IMR-90 (cell line): ENCODE results near the gene CDH22. TPM values are rescaled to one million over a fixed set of nuclear protein-coding genes. Genes with fewer than 3 reads are reported as not detected.

Source experiments
- ATAC-seq: fragments of 200-7000 bp; cut with Tn5 transposase; 2 replicates; pipeline ENCODE4 v1.9.1; 2020; ENCODE audit warnings: low read depth, mild to moderate bottlenecking, moderate library complexity
- BruUV-seq: library from RNA; stranded (reverse); fragments of 400-500 nt; replicated peaks from 2 replicates; lab custom pipeline; 2021; lab: Mats Ljungman, UMichigan
- CTCF ChIA-PET: fragments of 300-600 bp; formaldehyde crosslinking; extraction: SDS; loops from one replicate; lab custom pipeline; 2021; ENCODE audit warnings: antibody characterized with exemption; lab: Yijun Ruan, JAX
- POLR2A ChIA-PET: fragments of 300-600 bp; sonication (Branson Sonifier 250); formaldehyde crosslinking; loops from one replicate; lab custom pipeline; 2022; ENCODE audit warnings: antibody characterized with exemption; ENCODE audit not compliant: unreplicated experiment; lab: Charles Lee
- DNase-seq: peaks from one replicate; pipeline ENCODE4 v3.0.0; 2013
- H2AFZ ChIP-seq: replicated peaks from 2 replicates; pipeline ENCODE3; 2013; ENCODE audit warnings: low read length, mild to moderate bottlenecking; ENCODE audit not compliant: poor library complexity
- H2AK5ac ChIP-seq: 2 replicates; pipeline ENCODE4 v1.6.1; 2013; ENCODE audit warnings: low read depth, low read length, inconsistent platforms
- H2AK9ac ChIP-seq: replicated peaks from 2 replicates; pipeline ENCODE3; 2013; ENCODE audit warnings: mild to moderate bottlenecking, low read depth, low read length, moderate library complexity; ENCODE audit not compliant: poor library complexity
- H2BK120ac ChIP-seq: 2 replicates; pipeline ENCODE4 v1.6.1; 2013; ENCODE audit warnings: low read depth, low read length, inconsistent platforms
- H2BK15ac ChIP-seq: 3 replicates; pipeline ENCODE4 v1.6.1; 2013; ENCODE audit warnings: low read depth, low read length, inconsistent platforms
- H2BK20ac ChIP-seq: 2 replicates; pipeline ENCODE4 v1.6.1; 2013; ENCODE audit warnings: low read depth, mild to moderate bottlenecking, inconsistent platforms, low read length, moderate library complexity
- H2BK5ac ChIP-seq: 2 replicates; pipeline ENCODE4 v1.6.1; 2013; ENCODE audit warnings: mild to moderate bottlenecking, low read depth, low read length, inconsistent platforms; ENCODE audit not compliant: poor library complexity, severe bottlenecking
- H3K14ac ChIP-seq: replicated peaks from 2 replicates; pipeline ENCODE4 v1.6.1; 2013; ENCODE audit warnings: low read depth, low read length, inconsistent platforms
- H3K18ac ChIP-seq: 2 replicates; pipeline ENCODE4 v1.6.1; 2013; ENCODE audit warnings: low read depth, low read length, control low read depth
- H3K23ac ChIP-seq: 2 replicates; pipeline ENCODE4 v1.6.1; 2013; ENCODE audit warnings: low read depth, low read length, inconsistent platforms
- H3K27ac ChIP-seq: 2 replicates; pipeline ENCODE4 v1.5.1; 2013; ENCODE audit warnings: mild to moderate bottlenecking, control low read depth, low read length; ENCODE audit not compliant: insufficient read depth
- H3K27me3 ChIP-seq: 2 replicates; pipeline ENCODE4 v1.6.1; 2013; ENCODE audit warnings: low read length; ENCODE audit not compliant: control insufficient read depth, insufficient read depth
- H3K36me3 ChIP-seq: 2 replicates; pipeline ENCODE4 v1.6.1; 2013; ENCODE audit warnings: low read length, mixed read lengths; ENCODE audit not compliant: control insufficient read depth, insufficient read depth
- H3K4ac ChIP-seq: 2 replicates; pipeline ENCODE4 v1.6.1; 2013; ENCODE audit warnings: low read depth, low read length, inconsistent platforms
- H3K4me1 ChIP-seq: 2 replicates; pipeline ENCODE4 v1.6.1; 2013; ENCODE audit warnings: low read length, mixed read lengths; ENCODE audit not compliant: control insufficient read depth, insufficient read depth
- H3K4me2 ChIP-seq: 2 replicates; pipeline ENCODE4 v1.6.1; 2013; ENCODE audit warnings: low read depth, mild to moderate bottlenecking, control low read depth, low read length, moderate library complexity
- H3K4me3 ChIP-seq: 2 replicates; pipeline ENCODE4 v1.5.1; 2013; ENCODE audit warnings: low read depth, mild to moderate bottlenecking, control low read depth, low read length, moderate library complexity; ENCODE audit not compliant: insufficient read depth
- H3K56ac ChIP-seq: 2 replicates; pipeline ENCODE4 v1.6.1; 2013; ENCODE audit warnings: low read length, inconsistent platforms; ENCODE audit not compliant: insufficient read depth; ENCODE audit errors: extremely low read depth
- H3K79me1 ChIP-seq, 2 experiments: 2 replicates each; pipeline ENCODE4 v1.6.1; 2013; ENCODE audit warnings: low read length in 2 of 2, inconsistent platforms in 1 of 2, low read depth in 1 of 2
- H3K9ac ChIP-seq: 2 replicates; pipeline ENCODE4 v1.6.1; 2013; ENCODE audit warnings: low read depth, low read length, control low read depth
- H3K9me1 ChIP-seq: 2 replicates; pipeline ENCODE4 v1.6.1; 2013; ENCODE audit warnings: low read length, inconsistent platforms; ENCODE audit not compliant: insufficient read depth
- H3K9me3 ChIP-seq: 2 replicates; pipeline ENCODE4 v1.6.1; 2013; ENCODE audit warnings: low read length; ENCODE audit not compliant: control insufficient read depth, insufficient read depth
- H4K20me1 ChIP-seq: 2 replicates; pipeline ENCODE4 v1.6.1; 2013; ENCODE audit warnings: low read length, inconsistent platforms; ENCODE audit not compliant: insufficient read depth
- H4K5ac ChIP-seq: 2 replicates; pipeline ENCODE4 v1.6.1; 2013; ENCODE audit warnings: mild to moderate bottlenecking, low read depth, low read length, control low read depth
- H4K8ac ChIP-seq, 2 experiments: 2 replicates each; pipeline ENCODE4 v1.6.1; 2013; ENCODE audit warnings: low read depth in 2 of 2, low read length in 2 of 2, control low read depth in 1 of 2, inconsistent platforms in 1 of 2
- H4K91ac ChIP-seq: 2 replicates; pipeline ENCODE4 v1.6.1; 2013; ENCODE audit warnings: low read depth, low read length, inconsistent platforms; ENCODE audit not compliant: insufficient read depth
- BHLHE40 ChIP-seq: fragments of 150-350 bp; IDR thresholded peaks from 2 replicates; pipeline ENCODE4 v1.6.1; 2016; ENCODE audit warnings: mild to moderate bottlenecking, low read depth, low read length
- CEBPB ChIP-seq: IDR thresholded peaks from 2 replicates; pipeline ENCODE4 v1.6.1; 2012; ENCODE audit warnings: low read depth, low read length, improper control_type of control experiment
- CHD1 ChIP-seq: IDR thresholded peaks from 2 replicates; pipeline ENCODE4 v1.6.1; 2012; ENCODE audit warnings: low read depth, low read length, improper control_type of control experiment
- FOS ChIP-seq: fragments of 150-350 bp; IDR thresholded peaks from 2 replicates; pipeline ENCODE4 v1.6.1; 2016; ENCODE audit warnings: low read depth, low read length
- MAFK ChIP-seq: IDR thresholded peaks from 2 replicates; pipeline ENCODE4 v1.6.1; 2012; ENCODE audit warnings: low read depth, low read length, improper control_type of control experiment
- MAZ ChIP-seq: IDR thresholded peaks from 2 replicates; pipeline ENCODE4 v1.6.1; 2012; ENCODE audit warnings: low read depth, mild to moderate bottlenecking, low read length, improper control_type of control experiment, moderate library complexity, borderline replicate concordance
- MXI1 ChIP-seq: IDR thresholded peaks from 2 replicates; pipeline ENCODE4 v1.6.1; 2012; ENCODE audit warnings: low read depth, mild to moderate bottlenecking, low read length, moderate library complexity, borderline replicate concordance
- NFE2L2 ChIP-seq: fragments of 150-350 bp; IDR thresholded peaks from 2 replicates; pipeline ENCODE4 v1.6.1; 2016; ENCODE audit warnings: low read depth, mild to moderate bottlenecking, low read length
- POLR2A ChIP-seq: IDR thresholded peaks from 2 replicates; pipeline ENCODE4 v1.6.1; 2012; ENCODE audit warnings: mild to moderate bottlenecking, low read depth, low read length
- RAD21 ChIP-seq: IDR thresholded peaks from 2 replicates; pipeline ENCODE4 v1.6.1; 2012; ENCODE audit warnings: low read length, improper control_type of control experiment
- RCOR1 ChIP-seq: IDR thresholded peaks from 2 replicates; pipeline ENCODE4 v1.6.1; 2012; ENCODE audit warnings: mild to moderate bottlenecking, low read length, improper control_type of control experiment; ENCODE audit not compliant: insufficient replicate concordance
- RFX5 ChIP-seq: IDR thresholded peaks from 2 replicates; pipeline ENCODE4 v1.8.0; 2012; ENCODE audit warnings: low read depth, mild to moderate bottlenecking, low read length, moderate library complexity
- SMC3 ChIP-seq: fragments of 150-350 bp; IDR thresholded peaks from 2 replicates; pipeline ENCODE4 v1.6.1; 2016; ENCODE audit warnings: low read depth, mild to moderate bottlenecking, antibody characterized with exemption, low read length, moderate library complexity
- WGBS, 2 experiments: methylation state at CpG; one replicate each; pipeline versions ENCODE4 v1.1.5 to v1.1.7; 2013; ENCODE audit warnings: missing lambda C conversion rate in 2 of 2; ENCODE audit not compliant: insufficient read length in 1 of 2; ENCODE audit errors: extremely low coverage in 2 of 2; 5-methylcytosine and 5-hydroxymethylcytosine counted together
- dilution Hi-C: fragments of 300-500 bp; cut with HindIII; formaldehyde crosslinking; loops from one replicate; pipeline ENCODE4 v1.14.3; 2018; ENCODE audit warnings: low sequenced_read_pairs; ENCODE audit not compliant: unreplicated experiment
- in situ Hi-C: fragments of 300-500 bp; cut with MboI; formaldehyde crosslinking; loops from 3 replicates; pipeline ENCODE4 v1.14.3; 2019; ENCODE audit warnings: low sequenced_read_pairs, inconsistent platforms, mixed read lengths
- intact Hi-C: fragments of 100-400 bp; cut with micrococcal nuclease; formaldehyde crosslinking; loops from 2 replicates; pipeline ENCODE4 v1.10.0; 2022
- polyA plus RNA-seq, 3 experiments: library from polyadenylated mRNA; depleted of rRNA; stranded (reverse); fragments of >200 nt; gene quantifications; 2 replicates each; pipeline ENCODE4 v1.2.3, GENCODE V29; 2012; ENCODE audit warnings: low replicate concordance in 1 of 3
- total RNA-seq: library from RNA; depleted of rRNA; stranded (reverse); fragments of >200 nt; gene quantifications from 2 replicates; pipeline ENCODE4 v1.2.3, GENCODE V29; 2012
- TF ChIP-seq, protein P1 (sequence below): fragments of 150-350 bp; IDR thresholded peaks from 2 replicates; pipeline ENCODE4 v1.6.1; 2017; ENCODE audit warnings: mild to moderate bottlenecking, antibody characterized with exemption, low read length, low read depth
- TF ChIP-seq, protein P2 (sequence below): conservative IDR thresholded peaks from 2 replicates; pipeline ENCODE4 v1.5.1; 2012; ENCODE audit warnings: mild to moderate bottlenecking, low read depth, low read length, improper control_type of control experiment

Gene CDH22
- total and polyA plus RNA-seq, 2 of the 4 experiments (the other 2 are of a cell fraction), result not detected

DNA sequence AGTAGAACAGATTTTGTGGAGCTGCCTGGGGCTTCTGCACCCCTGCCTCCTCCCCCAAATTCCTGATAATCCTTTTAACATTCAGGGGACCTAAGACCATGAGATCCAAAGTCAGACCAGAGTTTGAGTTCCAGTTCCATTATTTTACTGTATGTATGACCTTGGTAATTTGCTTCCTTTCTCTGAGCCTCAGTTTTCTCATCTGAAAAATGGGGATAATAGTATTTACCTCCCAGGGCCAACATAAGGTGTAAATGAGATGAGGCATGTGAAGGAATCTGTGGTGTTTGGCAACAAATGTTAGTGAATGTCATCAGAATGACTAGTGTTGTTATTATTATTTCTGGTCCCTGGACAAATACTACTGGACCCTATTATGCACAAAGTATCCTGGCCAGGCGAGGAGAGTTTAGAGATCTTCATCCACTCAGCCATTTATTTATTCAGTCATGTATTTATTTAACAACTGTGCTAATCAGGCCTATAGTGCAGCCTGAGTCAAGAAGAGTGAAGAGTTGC lies 47.3 kb downstream of the CDH22 start (continued):
- TF ChIP-seq FOS, result no peak

DNA sequence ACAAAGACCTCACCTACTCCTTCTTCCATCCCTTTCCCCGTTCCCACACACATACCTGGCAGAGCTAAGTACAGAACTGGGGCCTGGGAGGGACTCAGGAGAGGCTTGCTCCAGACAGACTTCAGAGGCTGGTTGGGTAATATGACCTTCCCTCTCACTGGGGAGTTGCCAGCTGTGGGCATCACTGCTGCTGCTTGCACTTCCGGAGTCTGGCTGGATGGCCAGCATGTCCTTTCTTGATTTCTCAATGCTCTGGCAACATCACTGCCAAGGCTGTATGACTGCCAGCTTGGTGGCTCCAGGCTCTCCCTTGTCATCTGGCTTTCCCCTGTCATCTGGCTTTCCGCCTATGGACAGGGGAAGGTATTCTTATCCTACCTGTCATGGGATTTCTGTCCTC lies 47.8 kb downstream of the CDH22 start:
- ATAC-seq (no peak), DNase-seq (no peak)
- Histone ChIP-seq H4K8ac (no peak overlapping the region), H3K4me1 (no peaks in the 10 kb centered on the region), H4K5ac (no peak overlapping the region), H3K27ac (no peak overlapping the region), H3K9me3 (no peaks in the 10 kb centered on the region), H2AK5ac (no peak overlapping the region), H4K91ac (no peak overlapping the region), H2BK120ac (no peak overlapping the region), H2BK5ac (no peak overlapping the region), H3K14ac (no peak overlapping the region), H4K20me1 (no peaks in the 10 kb centered on the region; the same call in 1 of the 2 replicates), H2AFZ (no peak overlapping the region), H2BK15ac (no peak overlapping the region), H3K27me3 (peaks cover 6% of the 10 kb centered on the region), H2AK9ac (no peak overlapping the region), H3K4me3 (no peak overlapping the region), H3K56ac (no peak overlapping the region), H3K23ac (no peak overlapping the region), H3K4ac (no peak overlapping the region), H3K18ac (no peak overlapping the region), H3K4me2 (no peak overlapping the region), H3K79me1 (no peaks in the 10 kb centered on the region), H3K9ac (no peak overlapping the region), H3K36me3 (no peaks in the 10 kb centered on the region), H3K9me1 (no peaks in the 10 kb centered on the region), H2BK20ac (no peak overlapping the region)
- intact Hi-C loops (no loop called here), in situ Hi-C loops (no loop called here), dilution Hi-C loops (no loop called here)
- POLR2A ChIA-PET, result no interaction called here
- WGBS, 2 experiments, result no CpG with 5 or more reads among the region's 3 CpGs
- no TSS peak for BruUV-seq
- TF ChIP-seq POLR2A (no peak), SMC3 (no peak), NFE2L2 (no peak), RFX5 (no peak), CEBPB (no peak), RCOR1 (no peak), MAFK (no peak), CHD1 (no peak), MXI1 (no peak), BHLHE40 (no peak), FOS (no peak), RAD21 (no peak), MAZ (no peak)
- TF ChIP-seq, protein P1, sequence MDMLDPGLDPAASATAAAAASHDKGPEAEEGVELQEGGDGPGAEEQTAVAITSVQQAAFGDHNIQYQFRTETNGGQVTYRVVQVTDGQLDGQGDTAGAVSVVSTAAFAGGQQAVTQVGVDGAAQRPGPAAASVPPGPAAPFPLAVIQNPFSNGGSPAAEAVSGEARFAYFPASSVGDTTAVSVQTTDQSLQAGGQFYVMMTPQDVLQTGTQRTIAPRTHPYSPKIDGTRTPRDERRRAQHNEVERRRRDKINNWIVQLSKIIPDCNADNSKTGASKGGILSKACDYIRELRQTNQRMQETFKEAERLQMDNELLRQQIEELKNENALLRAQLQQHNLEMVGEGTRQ, result no peak
- TF ChIP-seq, protein P2, sequence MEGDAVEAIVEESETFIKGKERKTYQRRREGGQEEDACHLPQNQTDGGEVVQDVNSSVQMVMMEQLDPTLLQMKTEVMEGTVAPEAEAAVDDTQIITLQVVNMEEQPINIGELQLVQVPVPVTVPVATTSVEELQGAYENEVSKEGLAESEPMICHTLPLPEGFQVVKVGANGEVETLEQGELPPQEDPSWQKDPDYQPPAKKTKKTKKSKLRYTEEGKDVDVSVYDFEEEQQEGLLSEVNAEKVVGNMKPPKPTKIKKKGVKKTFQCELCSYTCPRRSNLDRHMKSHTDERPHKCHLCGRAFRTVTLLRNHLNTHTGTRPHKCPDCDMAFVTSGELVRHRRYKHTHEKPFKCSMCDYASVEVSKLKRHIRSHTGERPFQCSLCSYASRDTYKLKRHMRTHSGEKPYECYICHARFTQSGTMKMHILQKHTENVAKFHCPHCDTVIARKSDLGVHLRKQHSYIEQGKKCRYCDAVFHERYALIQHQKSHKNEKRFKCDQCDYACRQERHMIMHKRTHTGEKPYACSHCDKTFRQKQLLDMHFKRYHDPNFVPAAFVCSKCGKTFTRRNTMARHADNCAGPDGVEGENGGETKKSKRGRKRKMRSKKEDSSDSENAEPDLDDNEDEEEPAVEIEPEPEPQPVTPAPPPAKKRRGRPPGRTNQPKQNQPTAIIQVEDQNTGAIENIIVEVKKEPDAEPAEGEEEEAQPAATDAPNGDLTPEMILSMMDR, result no peak
- CTCF ChIA-PET, result no interaction called here
